ENCODE data around the gene GUCY1A1. TPM values are rescaled to one million over a fixed set of nuclear protein-coding genes. Genes with fewer than 3 reads are reported as not detected.

The GUCY1A1 gene
- total RNA-seq, 4 donors from 2014 or later = 50.3 to 73.7 (median 57.8) TPM

- Histone ChIP-seq H3K27ac (replicated peaks in 1 of 4) (no peak overlapping the region), H3K27me3 (no peaks in the 10 kb centered on the region), H3K4me3 (no peak overlapping the region), H3K4me1 (peaks cover 0 to 69% (median 27%) of the 10 kb centered on the region in 4 donors), H3K36me3 (no peaks in the 10 kb centered on the region), H3K9me3 (no peaks in the 10 kb centered on the region)
- TF ChIP-seq POLR2AphosphoS5 (IDR thresholded peaks at IDR 0.05) (no peak), POLR2A (IDR thresholded peaks at IDR 0.05; ENCODE audit: low read depth) (no peak), EP300 (IDR thresholded peaks at IDR 0.05) (no peak), CTCF (IDR thresholded peaks at IDR 0.05) (no peak)
- WGBS = 64% methylated on average over 3 of the region's 3 CpGs
- intact Hi-C loops (cut with DNase I) = no loop called here
- DNase-seq (ENCODE audit: extremely low spot score) = no peak
Observed at GRCh38 chr4:155765149-155765548, 98.5 kb downstream of the GUCY1A1 start.

- no peak overlapping the region for H3K27ac ChIP-seq (replicated peaks in 1 of 4)
- no peaks in the 10 kb centered on the region for H3K27me3 ChIP-seq
- 38% methylated on average over 2 of the region's 2 CpGs for WGBS
- intact Hi-C loops (cut with DNase I) = no loop called here
- no peaks in the 10 kb centered on the region for H3K36me3 ChIP-seq
- no peak for DNase-seq (ENCODE audit: extremely low spot score)
- TF ChIP-seq POLR2AphosphoS5 (IDR thresholded peaks at IDR 0.05) = no peak
- no peak for TF ChIP-seq CTCF (IDR thresholded peaks at IDR 0.05)
- TF ChIP-seq EP300 (IDR thresholded peaks at IDR 0.05) = no peak
- no peak for TF ChIP-seq POLR2A (IDR thresholded peaks at IDR 0.05; ENCODE audit: low read depth)
- H3K9me3 ChIP-seq = no peaks in the 10 kb centered on the region
- no peak overlapping the region for H3K4me3 ChIP-seq
- peaks cover 0 to 57% (median 17%) of the 10 kb centered on the region in 4 donors for H3K4me1 ChIP-seq
Observed at GRCh38 chr4:155766622-155767021, 100.0 kb downstream of the GUCY1A1 start.

GRCh38 chr4:155768370-155768769, 101.7 kb downstream of the GUCY1A1 start:
- no peaks in the 10 kb centered on the region for H3K36me3 ChIP-seq
- no peaks in the 10 kb centered on the region for H3K27me3 ChIP-seq
- H3K9me3 ChIP-seq = no peaks in the 10 kb centered on the region
- H3K4me1 ChIP-seq = peaks cover 0 to 51% (median 21%) of the 10 kb centered on the region in 4 donors
- intact Hi-C loops (cut with DNase I) = no loop called here
- H3K27ac ChIP-seq (replicated peaks in 1 of 4) = no peak overlapping the region
- DNase-seq (ENCODE audit: extremely low spot score) = no peak
- no peak overlapping the region for H3K4me3 ChIP-seq
- TF ChIP-seq POLR2A (IDR thresholded peaks at IDR 0.05; ENCODE audit: low read depth) = no peak
- TF ChIP-seq CTCF (IDR thresholded peaks at IDR 0.05) = no peak
- TF ChIP-seq POLR2AphosphoS5 (IDR thresholded peaks at IDR 0.05) = no peak
- TF ChIP-seq EP300 (IDR thresholded peaks at IDR 0.05) = no peak

GRCh38 chr4:155769090-155769489, 102.4 kb downstream of the GUCY1A1 start:
- peaks cover 2 to 53% (median 24%) of the 10 kb centered on the region in 4 donors for H3K4me1 ChIP-seq
- intact Hi-C loops (cut with DNase I) = no loop called here
- H3K4me3 ChIP-seq = no peak overlapping the region
- no peaks in the 10 kb centered on the region for H3K9me3 ChIP-seq
- TF ChIP-seq POLR2AphosphoS5 (IDR thresholded peaks at IDR 0.05) = no peak
- TF ChIP-seq POLR2A (IDR thresholded peaks at IDR 0.05; ENCODE audit: low read depth) = no peak
- no peak for TF ChIP-seq CTCF (IDR thresholded peaks at IDR 0.05)
- no peak for TF ChIP-seq EP300 (IDR thresholded peaks at IDR 0.05)
- no peak overlapping the region for H3K27ac ChIP-seq (replicated peaks in 1 of 4)
- H3K27me3 ChIP-seq = no peaks in the 10 kb centered on the region
- no peaks in the 10 kb centered on the region for H3K36me3 ChIP-seq
- WGBS = 78% methylated on average over 2 of the region's 2 CpGs
- no peak for DNase-seq (ENCODE audit: extremely low spot score)

Measured in esophagus muscularis mucosa (tissue), 4 donors.